GM19455 (cell line): ENCODE results near the gene KRTAP4-1.
"Not testable (repeated sequence)": the region's sequence is repeated elsewhere in the genome, so short reads cannot be mapped to it uniquely, and the experiment has no call there.

Experiments used
- ATAC-seq: cut with Tn5 transposase; IDR thresholded peaks from one replicate; pipeline ENCODE4 v1.9.1; 2021; ENCODE audit not compliant: unreplicated experiment

The KRTAP4-1 gene

GRCh38 chr17:41184480-41184961, at the start of gene KRTAP4-1:
Gene KRTAP4-1 (minus strand): TSS chr17:41184911. CDS start chr17:41184854, 57 bp downstream.
- ATAC-seq: no peak

GRCh38 chr17:41232399-41233105, 47.8 kb upstream of the KRTAP4-1 start, which contains the start of gene KRTAP9-3:
Gene KRTAP9-3 (plus strand): TSS chr17:41232449. CDS start chr17:41232502, 53 bp downstream.
- ATAC-seq: not testable (repeated sequence)

GRCh38 chr17:41231731-41232130, 47.0 kb upstream of the KRTAP4-1 start:
- ATAC-seq: no peak

- no peak for ATAC-seq
Observed at GRCh38 chr17:41230094-41230493, 45.4 kb upstream of the KRTAP4-1 start.

- ATAC-seq: not testable (repeated sequence)
Observed at GRCh38 chr17:41226598-41227095, 41.9 kb upstream of the KRTAP4-1 start, which contains the start of gene KRTAP9-2. Gene KRTAP9-2 (plus strand): TSS chr17:41226648. CDS start chr17:41226655, 7 bp downstream.

- no peak for ATAC-seq
Observed at GRCh38 chr17:41226051-41226450, 41.3 kb upstream of the KRTAP4-1 start.

- ATAC-seq: no peak
Observed at GRCh38 chr17:41223821-41224220, 39.1 kb upstream of the KRTAP4-1 start.

- ATAC-seq: no peak
Observed at GRCh38 chr17:41215681-41216080, 31.0 kb upstream of the KRTAP4-1 start.

GRCh38 chr17:41212524-41213169, 27.9 kb upstream of the KRTAP4-1 start:
- ATAC-seq: no peak

- ATAC-seq: no peak
Observed at GRCh38 chr17:41211845-41212466, 27.2 kb upstream of the KRTAP4-1 start.

- no peak for ATAC-seq
Observed at GRCh38 chr17:41199421-41200078, 14.8 kb upstream of the KRTAP4-1 start.

- ATAC-seq: no peak
Observed at GRCh38 chr17:41196068-41196467, 11.4 kb upstream of the KRTAP4-1 start.

- no peak for ATAC-seq
Observed at GRCh38 chr17:41190328-41190727, 5.6 kb upstream of the KRTAP4-1 start.

GRCh38 chr17:41189837-41190318, 5.2 kb upstream of the KRTAP4-1 start, which contains the start of gene KRTAP9-1:
Gene KRTAP9-1 (plus strand): TSS chr17:41189887. CDS start chr17:41189887, 0 bp downstream.
- not testable (repeated sequence) for ATAC-seq

- ATAC-seq: no peak
Observed at GRCh38 chr17:41186872-41187271, 2.2 kb upstream of the KRTAP4-1 start.

GRCh38 chr17:41185001-41185400, 290 bp upstream of the KRTAP4-1 start:
- ATAC-seq: no peak

GRCh38 chr17:41178843-41179616, 5.7 kb downstream of the KRTAP4-1 start:
- no peak for ATAC-seq

- no peak for ATAC-seq
Observed at GRCh38 chr17:41178341-41178740, 6.4 kb downstream of the KRTAP4-1 start.

GRCh38 chr17:41177727-41178271, 6.9 kb downstream of the KRTAP4-1 start, which contains the start of gene KRTAP4-2:
Gene KRTAP4-2 (minus strand): TSS chr17:41178221. CDS start chr17:41178164, 57 bp downstream.
- ATAC-seq: no peak
